Smooth muscle cell (in vitro differentiated cells): ENCODE measurements around the gene ERGIC1. TPM values are rescaled to one million over a fixed set of nuclear protein-coding genes. Genes with fewer than 3 reads are reported as not detected.
A peak's percentile ranks its signal among the peaks of the same experiment; 100 is the strongest.

Experiments
- DNase-seq: peaks from one replicate; lab custom pipeline; 2025; ENCODE audit not compliant: unreplicated experiment; lab: John Stamatoyannopoulos, UW
- H2AFZ ChIP-seq: fragments of 200-600 bp; sonication (generic); 2 replicates; pipeline ENCODE4 v1.6.0; 2016; ENCODE audit warnings: antibody characterized with exemption, low read depth, mild to moderate bottlenecking
- H3F3A ChIP-seq: fragments of 200-600 bp; sonication (generic); 2 replicates; pipeline ENCODE4 v1.6.0; 2017; ENCODE audit warnings: antibody characterized with exemption, low read depth
- H3K27ac ChIP-seq: fragments of 200-600 bp; sonication (generic); 2 replicates; pipeline ENCODE4 v1.5.1; 2016; ENCODE audit warnings: low read depth, mild to moderate bottlenecking
- H3K27me3 ChIP-seq: fragments of 200-600 bp; sonication (generic); 2 replicates; pipeline ENCODE4 v1.6.1; 2016; ENCODE audit warnings: low read depth, mild to moderate bottlenecking
- H3K36me3 ChIP-seq: fragments of 200-600 bp; sonication (generic); 2 replicates; pipeline ENCODE4 v1.5.1; 2016; ENCODE audit warnings: low read depth
- H3K4me1 ChIP-seq: fragments of 200-600 bp; sonication (generic); 2 replicates; pipeline ENCODE4 v1.5.1; 2016; ENCODE audit warnings: low read depth
- H3K4me2 ChIP-seq: fragments of 200-600 bp; sonication (generic); 2 replicates; pipeline ENCODE4 v1.6.0; 2016; ENCODE audit warnings: mild to moderate bottlenecking
- H3K4me3 ChIP-seq: fragments of 200-600 bp; sonication (generic); 2 replicates; pipeline ENCODE4 v1.5.1; 2016; ENCODE audit warnings: mild to moderate bottlenecking
- H3K79me2 ChIP-seq: fragments of 200-600 bp; sonication (generic); 2 replicates; pipeline ENCODE4 v1.6.0; 2016; ENCODE audit warnings: low read depth, mild to moderate bottlenecking
- H3K9ac ChIP-seq: fragments of 200-600 bp; sonication (generic); 2 replicates; pipeline ENCODE4 v1.6.0; 2016; ENCODE audit warnings: low read depth
- H3K9me3 ChIP-seq: fragments of 200-600 bp; sonication (generic); replicated peaks from 2 replicates; pipeline ENCODE4 v1.5.1; 2016; ENCODE audit warnings: low read depth
- H4K20me1 ChIP-seq: fragments of 200-600 bp; sonication (generic); 2 replicates; pipeline ENCODE4 v1.6.0; 2016; ENCODE audit warnings: low read depth
- CTCF ChIP-seq: fragments of 200-600 bp; sonication (generic); IDR thresholded peaks from 2 replicates; pipeline ENCODE4 v1.5.1; 2017; ENCODE audit warnings: borderline replicate concordance, mild to moderate bottlenecking, antibody characterized with exemption; ENCODE audit not compliant: insufficient read depth, poor library complexity, severe bottlenecking
- WGBS: methylation state at CpG from one replicate; pipeline ENCODE4 v1.1.7; 2016; ENCODE audit warnings: low lambda C conversion rate; 5-methylcytosine and 5-hydroxymethylcytosine counted together
- polyA plus RNA-seq: library from polyadenylated mRNA; unstranded; fragments of >200 nt; fragmentation: Nextera tagmentation; extraction: Ambion mirVana; gene quantifications from 2 replicates; pipeline ENCODE4 v1.2.1, GENCODE V29; 2016
- total RNA-seq: library from RNA; depleted of rRNA; stranded (reverse); fragments of >200 nt; gene quantifications from 2 replicates; pipeline ENCODE4 v1.2.3, GENCODE V29; 2014

Gene ERGIC1
- total and polyA plus RNA-seq, 2 experiments from 2014 or later = 38.2 to 140 TPM

GRCh38 chr5:172940268-172941066, 106.4 kb downstream of the ERGIC1 start:
- H3K27ac ChIP-seq = no peak overlapping the region
- no peak for DNase-seq

GRCh38 chr5:172941067-172941516, 107.0 kb downstream of the ERGIC1 start:
- Histone ChIP-seq H3K27me3 (no peaks in the 10 kb centered on the region), H3F3A (peaks cover 8% of the 10 kb centered on the region), H3K4me3 (no peak overlapping the region), H3K4me1 (no peaks in the 10 kb centered on the region), H3K9me3 (no peaks in the 10 kb centered on the region), H4K20me1 (no peaks in the 10 kb centered on the region), H3K9ac (no peak overlapping the region), H3K36me3 (peaks cover 2% of the 10 kb centered on the region), H3K79me2 (no peaks in the 10 kb centered on the region), H2AFZ (no peak overlapping the region), H3K4me2 (no peak overlapping the region), H3K27ac (peak overlapping the region; percentile 28)
- WGBS = 94% methylated on average over 4 of the region's 4 CpGs
- no peak for TF ChIP-seq CTCF
- no peak for DNase-seq

More at GRCh38 chr5:172940268-172941066, 106.4 kb downstream of the ERGIC1 start:
- H3K4me3 ChIP-seq = no peak overlapping the region
- no peak for TF ChIP-seq CTCF
- H3K9ac ChIP-seq = no peak overlapping the region
- H3K4me2 ChIP-seq = no peak overlapping the region
- H3F3A ChIP-seq = peaks cover 8% of the 10 kb centered on the region
- no peaks in the 10 kb centered on the region for H3K79me2 ChIP-seq
- no peaks in the 10 kb centered on the region for H4K20me1 ChIP-seq
- H3K4me1 ChIP-seq = no peaks in the 10 kb centered on the region
- H3K27me3 ChIP-seq = no peaks in the 10 kb centered on the region
- WGBS = 86% methylated on average over 15 of the region's 15 CpGs
- H2AFZ ChIP-seq = no peak overlapping the region
- H3K36me3 ChIP-seq = peaks cover 2% of the 10 kb centered on the region
- no peaks in the 10 kb centered on the region for H3K9me3 ChIP-seq

GRCh38 chr5:172942556-172942955, 108.5 kb downstream of the ERGIC1 start:
- peaks cover 8% of the 10 kb centered on the region for H3F3A ChIP-seq
- no peak for TF ChIP-seq CTCF
- no peaks in the 10 kb centered on the region for H3K27me3 ChIP-seq
- peak overlapping the region; percentile 65 for H3K4me2 ChIP-seq
- H2AFZ ChIP-seq = no peak overlapping the region
- peak overlapping the region; percentile 91 for H3K27ac ChIP-seq
- H3K9me3 ChIP-seq = no peaks in the 10 kb centered on the region
- 83% methylated on average over 11 of the region's 11 CpGs for WGBS
- no peak overlapping the region for H3K4me3 ChIP-seq
- no peaks in the 10 kb centered on the region for H4K20me1 ChIP-seq
- H3K36me3 ChIP-seq = peaks cover 2% of the 10 kb centered on the region
- no peaks in the 10 kb centered on the region for H3K4me1 ChIP-seq
- H3K9ac ChIP-seq = no peak overlapping the region
- no peaks in the 10 kb centered on the region for H3K79me2 ChIP-seq
- DNase-seq = no peak
